Measurements from ENCODE around the gene MLEC. TPM values are rescaled to one million over a fixed set of nuclear protein-coding genes. Genes with fewer than 3 reads are reported as not detected.

Gene MLEC
- total and polyA plus RNA-seq, 9 of the 15 experiments (the other 6 are each of a cell fraction or from before 2014, with no cell fraction given), result 18.5 to 108 (median 57.8) TPM

DNA sequence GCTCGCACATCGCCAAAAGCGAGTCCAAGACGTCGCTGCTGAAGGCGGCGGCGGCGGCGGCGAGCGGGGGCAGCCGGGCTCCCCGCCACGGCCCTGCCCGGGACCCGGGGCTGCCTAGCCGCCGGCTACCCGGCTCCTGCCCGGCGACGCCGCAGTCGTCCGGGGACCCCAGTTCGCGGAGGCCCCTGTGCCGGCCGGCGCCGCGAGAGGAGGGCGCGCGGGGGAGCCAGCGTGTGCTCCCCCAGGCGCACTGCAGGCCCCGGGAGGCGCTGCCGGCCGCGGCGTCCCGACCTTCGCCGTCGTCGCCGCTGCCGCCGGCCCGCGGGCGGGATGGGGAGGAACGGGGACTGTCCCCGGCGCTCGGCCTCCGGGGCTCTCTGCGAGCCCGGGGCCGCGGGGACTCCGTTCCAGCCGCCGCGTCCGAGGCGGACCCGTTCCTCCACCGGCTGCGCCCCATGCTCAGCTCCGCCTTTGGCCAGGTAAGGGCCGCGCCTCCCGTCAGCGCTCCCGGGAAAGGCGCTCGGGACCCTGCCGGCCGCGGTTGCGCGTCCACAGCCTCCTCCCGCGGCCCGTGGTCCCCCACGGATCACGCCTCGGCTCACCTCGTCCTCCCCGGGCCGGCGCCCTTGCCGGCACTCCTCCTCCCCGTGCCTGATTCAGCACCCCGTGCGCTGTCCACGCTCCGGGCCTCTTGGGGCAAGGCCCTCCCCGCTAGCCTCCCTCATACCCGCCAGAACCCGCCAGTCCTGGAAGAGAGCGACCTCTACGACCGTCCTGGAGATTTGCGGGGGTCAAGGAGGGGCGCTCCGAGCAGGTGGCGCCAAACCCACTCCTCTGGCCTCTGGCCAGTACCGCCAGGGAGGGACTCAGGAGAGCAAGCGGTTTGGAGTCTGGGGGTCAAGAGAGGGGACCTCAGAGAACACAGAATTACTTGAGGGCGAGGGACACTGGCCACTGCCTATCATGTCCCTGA, 45.8 kb upstream of the MLEC start (continued):
- TF ChIP-seq, protein P1, sequence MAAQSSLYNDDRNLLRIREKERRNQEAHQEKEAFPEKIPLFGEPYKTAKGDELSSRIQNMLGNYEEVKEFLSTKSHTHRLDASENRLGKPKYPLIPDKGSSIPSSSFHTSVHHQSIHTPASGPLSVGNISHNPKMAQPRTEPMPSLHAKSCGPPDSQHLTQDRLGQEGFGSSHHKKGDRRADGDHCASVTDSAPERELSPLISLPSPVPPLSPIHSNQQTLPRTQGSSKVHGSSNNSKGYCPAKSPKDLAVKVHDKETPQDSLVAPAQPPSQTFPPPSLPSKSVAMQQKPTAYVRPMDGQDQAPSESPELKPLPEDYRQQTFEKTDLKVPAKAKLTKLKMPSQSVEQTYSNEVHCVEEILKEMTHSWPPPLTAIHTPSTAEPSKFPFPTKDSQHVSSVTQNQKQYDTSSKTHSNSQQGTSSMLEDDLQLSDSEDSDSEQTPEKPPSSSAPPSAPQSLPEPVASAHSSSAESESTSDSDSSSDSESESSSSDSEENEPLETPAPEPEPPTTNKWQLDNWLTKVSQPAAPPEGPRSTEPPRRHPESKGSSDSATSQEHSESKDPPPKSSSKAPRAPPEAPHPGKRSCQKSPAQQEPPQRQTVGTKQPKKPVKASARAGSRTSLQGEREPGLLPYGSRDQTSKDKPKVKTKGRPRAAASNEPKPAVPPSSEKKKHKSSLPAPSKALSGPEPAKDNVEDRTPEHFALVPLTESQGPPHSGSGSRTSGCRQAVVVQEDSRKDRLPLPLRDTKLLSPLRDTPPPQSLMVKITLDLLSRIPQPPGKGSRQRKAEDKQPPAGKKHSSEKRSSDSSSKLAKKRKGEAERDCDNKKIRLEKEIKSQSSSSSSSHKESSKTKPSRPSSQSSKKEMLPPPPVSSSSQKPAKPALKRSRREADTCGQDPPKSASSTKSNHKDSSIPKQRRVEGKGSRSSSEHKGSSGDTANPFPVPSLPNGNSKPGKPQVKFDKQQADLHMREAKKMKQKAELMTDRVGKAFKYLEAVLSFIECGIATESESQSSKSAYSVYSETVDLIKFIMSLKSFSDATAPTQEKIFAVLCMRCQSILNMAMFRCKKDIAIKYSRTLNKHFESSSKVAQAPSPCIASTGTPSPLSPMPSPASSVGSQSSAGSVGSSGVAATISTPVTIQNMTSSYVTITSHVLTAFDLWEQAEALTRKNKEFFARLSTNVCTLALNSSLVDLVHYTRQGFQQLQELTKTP (IDR thresholded peaks at IDR 0.05; ENCODE audit: low read depth in 1 of 2, partially characterized antibody in 2 of 2), result peak in 1 of 2 experiments; percentile 62
- TF ChIP-seq, protein P2, sequence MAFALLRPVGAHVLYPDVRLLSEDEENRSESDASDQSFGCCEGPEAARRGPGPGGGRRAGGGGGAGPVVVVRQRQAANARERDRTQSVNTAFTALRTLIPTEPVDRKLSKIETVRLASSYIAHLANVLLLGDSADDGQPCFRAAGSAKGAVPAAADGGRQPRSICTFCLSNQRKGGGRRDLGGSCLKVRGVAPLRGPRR (CRISPR knock-in tag; IDR thresholded peaks at IDR 0.05), result no peak
- TF ChIP-seq NCOA6 (IDR thresholded peaks at IDR 0.05), result no peak
- no peak for TF ChIP-seq ZNF766 (CRISPR knock-in tag; conservative IDR thresholded peaks at IDR 0.05)
- TF ChIP-seq ZSCAN29 (IDR thresholded peaks at IDR 0.05), result no peak
- peak; percentile 98 for TF ChIP-seq ZNF263 (CRISPR knock-in tag; IDR thresholded peaks at IDR 0.05; ENCODE audit: borderline replicate concordance)
- peak; percentile 48 for TF ChIP-seq HNRNPLL (IDR thresholded peaks at IDR 0.05; ENCODE audit: low read depth, low read length, poor library complexity, severe bottlenecking)
- no peak for TF ChIP-seq MTA1 (IDR thresholded peaks at IDR 0.05; ENCODE audit: borderline replicate concordance)
- no peak for TF ChIP-seq NR2C1 (IDR thresholded peaks at IDR 0.05)
- no peak for TF ChIP-seq NR2C1 (tag; IDR thresholded peaks at IDR 0.05)
- no peak for TF ChIP-seq CBFA2T3 (IDR thresholded peaks at IDR 0.05)
- TF ChIP-seq, protein P3, sequence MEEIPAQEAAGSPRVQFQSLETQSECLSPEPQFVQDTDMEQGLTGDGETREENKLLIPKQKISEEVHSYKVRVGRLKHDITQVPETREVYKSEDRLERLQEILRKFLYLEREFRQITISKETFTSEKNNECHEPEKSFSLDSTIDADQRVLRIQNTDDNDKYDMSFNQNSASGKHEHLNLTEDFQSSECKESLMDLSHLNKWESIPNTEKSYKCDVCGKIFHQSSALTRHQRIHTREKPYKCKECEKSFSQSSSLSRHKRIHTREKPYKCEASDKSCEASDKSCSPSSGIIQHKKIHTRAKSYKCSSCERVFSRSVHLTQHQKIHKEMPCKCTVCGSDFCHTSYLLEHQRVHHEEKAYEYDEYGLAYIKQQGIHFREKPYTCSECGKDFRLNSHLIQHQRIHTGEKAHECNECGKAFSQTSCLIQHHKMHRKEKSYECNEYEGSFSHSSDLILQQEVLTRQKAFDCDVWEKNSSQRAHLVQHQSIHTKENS (CRISPR knock-in tag; IDR thresholded peaks at IDR 0.05), result no peak
- no peak for TF ChIP-seq ZNF507 (tag; conservative IDR thresholded peaks at IDR 0.05)
- no peak for TF ChIP-seq MTA3 (IDR thresholded peaks at IDR 0.05; ENCODE audit: borderline replicate concordance)
- 0 out of 2 replicates have a peak, but pooled peaks have one; percentile 39 for TF ChIP-seq NCOA1 (IDR thresholded peaks at IDR 0.05; ENCODE audit: low read depth)
- no peak for TF ChIP-seq HDAC3 (IDR thresholded peaks at IDR 0.05; ENCODE audit: borderline replicate concordance, partially characterized antibody)
- no peak for TF ChIP-seq SMAD4 (CRISPR knock-in tag; conservative IDR thresholded peaks at IDR 0.05)
- TF ChIP-seq, protein P4, sequence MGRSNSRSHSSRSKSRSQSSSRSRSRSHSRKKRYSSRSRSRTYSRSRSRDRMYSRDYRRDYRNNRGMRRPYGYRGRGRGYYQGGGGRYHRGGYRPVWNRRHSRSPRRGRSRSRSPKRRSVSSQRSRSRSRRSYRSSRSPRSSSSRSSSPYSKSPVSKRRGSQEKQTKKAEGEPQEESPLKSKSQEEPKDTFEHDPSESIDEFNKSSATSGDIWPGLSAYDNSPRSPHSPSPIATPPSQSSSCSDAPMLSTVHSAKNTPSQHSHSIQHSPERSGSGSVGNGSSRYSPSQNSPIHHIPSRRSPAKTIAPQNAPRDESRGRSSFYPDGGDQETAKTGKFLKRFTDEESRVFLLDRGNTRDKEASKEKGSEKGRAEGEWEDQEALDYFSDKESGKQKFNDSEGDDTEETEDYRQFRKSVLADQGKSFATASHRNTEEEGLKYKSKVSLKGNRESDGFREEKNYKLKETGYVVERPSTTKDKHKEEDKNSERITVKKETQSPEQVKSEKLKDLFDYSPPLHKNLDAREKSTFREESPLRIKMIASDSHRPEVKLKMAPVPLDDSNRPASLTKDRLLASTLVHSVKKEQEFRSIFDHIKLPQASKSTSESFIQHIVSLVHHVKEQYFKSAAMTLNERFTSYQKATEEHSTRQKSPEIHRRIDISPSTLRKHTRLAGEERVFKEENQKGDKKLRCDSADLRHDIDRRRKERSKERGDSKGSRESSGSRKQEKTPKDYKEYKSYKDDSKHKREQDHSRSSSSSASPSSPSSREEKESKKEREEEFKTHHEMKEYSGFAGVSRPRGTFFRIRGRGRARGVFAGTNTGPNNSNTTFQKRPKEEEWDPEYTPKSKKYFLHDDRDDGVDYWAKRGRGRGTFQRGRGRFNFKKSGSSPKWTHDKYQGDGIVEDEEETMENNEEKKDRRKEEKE (IDR thresholded peaks at IDR 0.05; ENCODE audit: borderline replicate concordance in 1 of 2, control insufficient read depth in 1 of 2, low read depth in 2 of 2, low read length in 1 of 2), result no peak
- TF ChIP-seq CBX5 (IDR thresholded peaks at IDR 0.05; ENCODE audit: borderline replicate concordance, low read depth), result no peak
